Muscle layer of duodenum (tissue), 2 donors: ENCODE data around the gene NCBP2L.
A peak's percentile ranks its signal among the peaks of the same experiment; 100 is the strongest.

Experiments used
- H3K27ac ChIP-seq: one replicate; pipeline ENCODE4 v1.7.0; 2013; ENCODE audit warnings: mild to moderate bottlenecking, low read length
- H3K27me3 ChIP-seq: one replicate; pipeline ENCODE4 v1.7.0; 2013; ENCODE audit warnings: low read depth, mild to moderate bottlenecking, control low read depth, low read length
- H3K36me3 ChIP-seq, 2 donors: one replicate each; pipeline ENCODE4 v1.7.0; 2013; ENCODE audit warnings: low read length in 2 of 2, control low read depth in 1 of 2, mild to moderate bottlenecking in 1 of 2; ENCODE audit not compliant: insufficient read depth in 2 of 2, control insufficient read depth in 1 of 2
- H3K4me1 ChIP-seq, 2 donors: one replicate each; pipeline ENCODE4 v1.7.0; 2013; ENCODE audit warnings: low read length in 2 of 2, mild to moderate bottlenecking in 2 of 2, control low read depth in 1 of 2, moderate library complexity in 1 of 2; ENCODE audit not compliant: insufficient read depth in 2 of 2, control insufficient read depth in 1 of 2
- H3K4me3 ChIP-seq, 2 donors: one replicate each; pipeline ENCODE4 v1.7.0; 2013; ENCODE audit warnings: low read length in 2 of 2, low read depth in 1 of 2, mild to moderate bottlenecking in 1 of 2
- H3K9me3 ChIP-seq, 2 donors: one replicate each; pipeline ENCODE4 v1.7.0; 2013; ENCODE audit warnings: low read length in 2 of 2, control low read depth in 1 of 2, mild to moderate bottlenecking in 1 of 2; ENCODE audit not compliant: control insufficient read depth in 1 of 2
- donor health status: healthy.

NCBP2L gene

DNA sequence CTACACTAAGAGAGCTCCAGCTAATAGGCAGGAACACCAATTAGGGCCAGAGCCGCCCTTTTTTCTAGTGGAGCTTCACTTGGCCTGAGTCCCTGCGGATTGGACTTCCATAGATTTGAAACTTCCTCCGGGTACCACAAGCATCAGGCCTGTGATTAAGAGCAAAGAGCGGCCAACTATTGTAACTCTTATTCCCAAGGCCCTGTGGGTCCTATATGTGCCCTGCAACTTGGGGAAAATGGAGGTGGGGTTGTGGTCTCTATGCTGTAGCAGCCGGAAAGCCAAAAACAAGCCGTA lies at the start of gene NCBP2L:
Gene NCBP2L, plus strand, starts transcription at position 198 of the 297 bp plus-strand sequence. CDS start 16,488 bp downstream, outside the sequence.
- no peaks in the 10 kb centered on the region for H3K9me3 ChIP-seq
- no peak within 1 kb of the TSS for H3K27ac ChIP-seq
- no peaks in the 10 kb centered on the region for H3K27me3 ChIP-seq
- no peaks in the 10 kb centered on the region for H3K36me3 ChIP-seq
- peak within 1 kb of the TSS; percentile 60 to 70 for H3K4me3 ChIP-seq
- peaks cover 0 to 15% of the 10 kb centered on the region in 2 donors for H3K4me1 ChIP-seq

DNA sequence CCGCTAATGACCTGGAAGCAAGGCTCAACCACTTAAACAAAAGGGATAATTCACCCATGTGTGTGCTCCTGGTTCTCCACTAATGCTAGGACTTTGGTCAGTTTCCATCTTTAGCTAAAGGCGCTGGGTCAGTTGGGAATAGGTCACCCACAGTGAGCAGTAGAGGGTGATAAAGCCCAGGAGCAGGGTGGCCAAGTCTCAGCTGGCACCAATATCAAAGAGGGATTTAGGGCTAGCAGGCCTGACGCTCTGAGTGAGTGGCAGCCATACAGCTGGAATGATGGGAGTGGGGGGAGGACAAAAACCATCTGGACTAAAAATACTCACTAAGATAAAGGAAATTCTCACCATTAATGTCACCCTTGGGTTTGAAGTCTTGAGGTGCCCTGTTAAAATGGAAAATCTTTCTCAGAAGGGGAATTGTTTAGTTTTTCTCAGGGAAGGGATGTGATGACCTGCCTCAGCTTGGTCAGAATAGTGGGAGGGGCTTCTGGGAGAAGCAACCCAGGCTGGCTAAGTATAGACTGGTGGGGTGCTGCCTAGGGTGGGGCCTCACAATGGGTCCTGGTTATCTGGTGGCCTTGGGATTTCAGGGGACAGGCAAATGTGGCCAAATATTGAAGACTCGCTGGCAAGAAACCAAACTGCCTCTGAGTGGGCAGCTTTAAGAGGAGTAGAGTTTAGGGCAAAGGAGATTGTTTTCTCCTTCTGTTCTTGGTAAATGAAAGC lies 49.0 kb upstream of the NCBP2L start:
- peaks cover 5 to 46% of the 10 kb centered on the region in 2 donors for H3K4me1 ChIP-seq
- no peaks in the 10 kb centered on the region for H3K36me3 ChIP-seq
- no peak overlapping the region for H3K27ac ChIP-seq
- no peaks in the 10 kb centered on the region for H3K9me3 ChIP-seq
- H3K27me3 ChIP-seq, result no peaks in the 10 kb centered on the region
- H3K4me3 ChIP-seq, result no peak overlapping the region

DNA sequence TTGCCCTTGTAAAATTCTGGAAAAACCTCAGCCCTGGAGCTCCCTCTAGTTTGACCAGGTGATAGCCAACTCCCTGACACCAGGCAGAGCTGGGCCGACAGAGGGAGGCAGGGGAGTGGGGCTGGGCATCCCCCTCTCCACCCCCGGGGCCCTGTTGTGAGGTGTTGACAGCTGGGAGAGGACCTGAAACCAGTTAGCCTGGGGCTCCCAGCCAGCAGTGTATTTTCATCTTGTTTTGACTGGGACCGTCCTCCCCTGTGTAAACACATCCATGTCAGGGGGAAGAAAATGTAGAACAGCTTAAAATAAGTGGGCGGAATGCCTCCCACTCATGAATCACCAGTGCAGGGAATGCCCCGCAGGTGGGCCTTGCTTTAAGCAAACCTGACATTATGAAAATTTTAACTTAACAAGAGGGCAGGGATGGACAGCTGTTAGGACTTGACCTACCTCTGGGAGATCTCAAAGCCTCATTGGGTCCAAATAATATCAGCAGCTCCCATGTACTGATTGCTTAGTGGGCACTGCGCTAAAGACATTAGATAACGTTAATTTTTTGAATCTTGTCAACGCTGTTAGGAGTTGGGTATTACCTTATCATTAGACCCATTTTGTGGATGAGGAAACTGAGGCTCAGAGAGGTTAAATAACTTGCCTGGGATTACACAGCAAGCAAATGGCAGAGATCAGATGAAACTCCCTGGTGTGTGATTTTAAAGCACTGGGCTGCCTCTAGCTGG lies 47.8 kb upstream of the NCBP2L start:
- H3K27me3 ChIP-seq, result no peaks in the 10 kb centered on the region
- no peaks in the 10 kb centered on the region for H3K9me3 ChIP-seq
- no peaks in the 10 kb centered on the region for H3K36me3 ChIP-seq
- H3K4me3 ChIP-seq, result no peak overlapping the region
- peaks cover 5 to 46% of the 10 kb centered on the region in 2 donors for H3K4me1 ChIP-seq
- H3K27ac ChIP-seq, result no peak overlapping the region

DNA sequence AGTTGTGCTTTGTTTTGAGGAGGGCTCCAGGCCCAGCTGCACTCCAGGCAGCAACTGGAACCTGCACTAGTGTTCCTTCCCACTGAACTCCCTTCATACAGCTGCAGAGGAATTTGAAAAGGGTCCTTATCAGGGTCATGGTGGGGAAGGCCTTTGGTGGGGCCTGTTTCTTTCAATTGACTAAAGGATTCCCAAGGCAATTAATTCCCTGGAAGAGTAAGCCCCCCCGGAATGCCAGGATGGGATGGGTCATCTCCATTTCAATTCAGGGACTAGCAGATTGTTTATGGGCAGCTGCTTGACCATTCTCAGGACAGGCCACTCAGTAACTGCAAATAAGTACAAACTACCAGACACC lies 47.3 kb upstream of the NCBP2L start:
- no peaks in the 10 kb centered on the region for H3K36me3 ChIP-seq
- no peaks in the 10 kb centered on the region for H3K9me3 ChIP-seq
- H3K4me3 ChIP-seq, result no peak overlapping the region
- no peak overlapping the region for H3K27ac ChIP-seq
- peaks cover 5 to 46% of the 10 kb centered on the region in 2 donors for H3K4me1 ChIP-seq
- no peaks in the 10 kb centered on the region for H3K27me3 ChIP-seq

DNA sequence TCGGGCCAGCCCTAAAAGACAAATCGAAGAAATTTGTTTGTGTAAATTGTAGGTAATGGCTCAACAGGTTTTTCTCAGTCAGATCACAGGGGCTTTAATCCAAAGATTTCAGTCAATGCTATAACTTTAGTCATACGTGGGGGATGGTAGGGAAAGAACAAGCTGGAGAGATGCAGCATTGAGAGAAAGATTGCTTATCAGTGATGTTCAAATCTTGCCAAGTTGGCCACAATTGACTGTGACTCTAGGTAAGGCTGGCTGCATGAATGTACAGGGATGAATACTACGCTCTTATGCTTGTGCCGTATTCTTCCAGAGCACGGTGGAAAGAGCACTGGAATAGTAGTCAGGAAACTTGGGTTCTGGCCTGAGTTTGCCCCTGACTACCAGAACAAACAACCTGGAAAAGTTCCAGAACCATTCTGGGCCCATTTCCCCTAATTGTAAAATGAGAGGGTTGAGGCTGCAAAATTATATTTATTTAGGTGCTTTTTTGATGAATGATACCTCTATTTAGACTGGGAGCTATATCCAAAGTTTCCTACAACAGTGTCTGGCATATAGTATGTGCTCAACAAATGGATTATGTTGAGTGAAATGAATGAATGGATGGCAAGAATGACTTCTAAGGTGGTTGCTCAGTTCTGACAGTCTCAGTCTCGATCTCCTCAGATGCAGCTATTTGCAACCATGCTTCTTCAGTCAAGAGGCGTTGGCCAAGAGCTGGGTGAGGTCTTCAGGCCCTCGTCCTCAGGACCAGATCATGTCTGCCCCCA lies 46.4 kb upstream of the NCBP2L start:
- Histone ChIP-seq H3K4me3 (no peak overlapping the region), H3K9me3 (no peaks in the 10 kb centered on the region), H3K27ac (no peak overlapping the region), H3K36me3 (no peaks in the 10 kb centered on the region), H3K4me1 (peaks cover 5 to 45% of the 10 kb centered on the region in 2 donors), H3K27me3 (no peaks in the 10 kb centered on the region)

DNA sequence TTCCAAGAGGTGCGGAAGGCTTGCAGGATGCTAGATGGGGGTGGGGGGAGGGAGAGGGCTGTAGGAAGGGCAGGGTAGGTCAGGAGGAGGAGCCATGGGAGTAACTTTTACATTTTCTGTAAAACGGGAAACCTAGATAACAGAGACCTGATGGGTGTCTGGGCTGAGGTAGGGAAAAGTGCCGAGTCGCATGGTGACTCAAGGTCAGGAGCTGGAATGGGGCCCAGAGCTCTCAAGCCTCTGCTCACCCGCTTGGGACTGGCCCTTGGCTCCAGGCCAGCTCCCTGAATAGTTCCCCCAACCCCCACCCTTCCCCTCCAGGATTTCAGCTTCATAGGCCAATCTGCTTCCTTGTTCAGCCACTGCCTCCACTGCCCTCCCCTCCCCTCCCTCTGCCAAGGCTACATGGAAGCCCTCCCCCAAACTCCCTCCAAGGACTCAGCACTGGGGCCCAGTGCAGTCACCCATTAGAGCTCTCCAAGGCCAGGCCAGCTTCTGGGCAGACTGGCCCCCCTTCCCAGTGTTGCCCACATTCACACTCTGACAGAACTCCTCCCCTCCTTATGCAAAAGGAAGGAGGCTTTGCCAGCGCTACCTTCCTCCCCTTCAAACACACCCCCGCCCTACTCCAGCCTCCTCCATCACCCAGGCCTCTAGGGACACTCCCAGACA lies 45.6 kb upstream of the NCBP2L start:
- H3K27me3 ChIP-seq, result no peaks in the 10 kb centered on the region
- peaks cover 3 to 39% of the 10 kb centered on the region in 2 donors for H3K4me1 ChIP-seq
- H3K4me3 ChIP-seq, result no peak overlapping the region
- no peak overlapping the region for H3K27ac ChIP-seq
- H3K36me3 ChIP-seq, result no peaks in the 10 kb centered on the region
- H3K9me3 ChIP-seq, result no peaks in the 10 kb centered on the region

DNA sequence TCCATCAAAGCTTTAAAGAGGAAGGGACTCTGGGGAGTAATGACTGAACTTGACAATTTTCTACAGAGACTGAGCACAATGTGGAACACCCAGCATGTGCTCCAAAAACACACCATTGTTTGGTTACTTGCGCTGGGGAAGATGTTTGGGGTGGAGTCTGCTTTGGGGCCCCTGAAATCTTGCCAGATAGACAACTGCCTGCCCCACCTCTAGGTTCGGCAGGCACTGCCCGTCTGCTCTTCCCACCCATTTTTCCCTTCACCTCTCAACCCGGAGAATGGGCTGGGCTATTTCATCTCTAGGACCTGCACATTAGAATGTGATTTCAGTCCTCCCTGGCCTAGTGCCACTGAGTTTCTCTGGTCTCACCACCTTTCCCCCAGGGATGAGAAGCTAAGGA lies 43.8 kb upstream of the NCBP2L start:
- H3K27ac ChIP-seq, result no peak overlapping the region
- H3K4me1 ChIP-seq, result peaks cover 0 to 41% of the 10 kb centered on the region in 2 donors

DNA sequence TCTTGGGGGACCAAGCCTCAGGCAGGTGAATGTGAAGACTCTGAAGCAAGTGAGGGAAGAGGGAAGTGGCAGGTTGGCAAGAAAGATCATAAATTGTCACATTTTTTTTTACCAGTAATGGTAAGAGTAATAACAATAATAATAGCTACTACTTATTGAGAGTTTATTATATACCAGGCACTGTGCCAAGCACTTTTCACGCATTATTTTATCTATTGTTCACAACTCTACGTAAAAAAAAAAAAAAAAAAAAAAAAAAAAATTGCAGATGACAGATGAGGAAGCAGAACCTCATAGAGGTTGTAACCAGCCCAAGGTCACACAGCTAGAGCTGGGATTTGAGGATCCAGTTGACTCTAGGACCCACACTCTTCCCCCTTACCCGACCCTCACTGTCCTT lies 42.9 kb upstream of the NCBP2L start:
- Histone ChIP-seq H3K36me3 (no peaks in the 10 kb centered on the region), H3K27ac (no peak overlapping the region), H3K27me3 (no peaks in the 10 kb centered on the region), H3K4me1 (peaks cover 0 to 32% of the 10 kb centered on the region in 2 donors), H3K9me3 (no peaks in the 10 kb centered on the region), H3K4me3 (no peak overlapping the region)

More for the DNA sequence above, 43.8 kb upstream of the NCBP2L start:
- Histone ChIP-seq H3K27me3 (no peaks in the 10 kb centered on the region), H3K9me3 (no peaks in the 10 kb centered on the region), H3K4me3 (no peak overlapping the region), H3K36me3 (no peaks in the 10 kb centered on the region)

DNA sequence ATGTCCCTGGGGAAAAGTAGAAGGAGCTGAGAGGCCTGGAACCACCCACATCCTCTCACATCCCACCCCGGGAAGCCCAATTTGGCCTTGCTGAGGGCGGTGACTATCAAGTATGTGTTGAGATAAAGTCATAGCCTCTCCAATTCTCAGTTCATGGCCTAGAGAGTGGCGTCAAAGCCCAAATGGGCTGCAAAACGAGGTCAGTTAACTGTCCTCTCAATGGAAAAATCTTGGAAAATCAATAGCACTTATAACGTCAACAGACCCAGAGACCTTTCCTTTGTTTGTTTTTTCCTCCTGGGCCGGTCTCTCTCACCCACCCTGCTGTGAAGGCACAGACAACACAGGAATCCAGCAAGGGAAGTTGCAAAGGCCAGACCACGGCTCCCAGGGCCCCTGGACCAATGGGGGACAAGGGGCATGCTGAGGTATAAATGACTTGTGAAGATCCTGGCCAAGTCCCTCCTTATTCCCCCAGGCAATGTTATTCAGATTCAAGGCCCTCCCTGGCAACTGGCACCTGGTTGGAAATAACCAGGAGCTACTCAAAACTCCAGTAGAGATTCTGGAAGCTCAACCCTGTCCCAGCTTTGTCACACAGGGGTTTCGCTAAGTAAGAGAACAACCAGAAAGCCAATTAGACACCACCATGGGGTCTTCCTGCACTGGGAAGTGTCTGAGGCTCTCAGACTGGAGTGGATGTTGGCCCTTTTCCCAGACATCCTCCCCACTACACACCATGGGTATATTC lies 40.6 kb upstream of the NCBP2L start:
- Histone ChIP-seq H3K36me3 (no peaks in the 10 kb centered on the region), H3K27me3 (no peaks in the 10 kb centered on the region), H3K27ac (no peak overlapping the region)

DNA sequence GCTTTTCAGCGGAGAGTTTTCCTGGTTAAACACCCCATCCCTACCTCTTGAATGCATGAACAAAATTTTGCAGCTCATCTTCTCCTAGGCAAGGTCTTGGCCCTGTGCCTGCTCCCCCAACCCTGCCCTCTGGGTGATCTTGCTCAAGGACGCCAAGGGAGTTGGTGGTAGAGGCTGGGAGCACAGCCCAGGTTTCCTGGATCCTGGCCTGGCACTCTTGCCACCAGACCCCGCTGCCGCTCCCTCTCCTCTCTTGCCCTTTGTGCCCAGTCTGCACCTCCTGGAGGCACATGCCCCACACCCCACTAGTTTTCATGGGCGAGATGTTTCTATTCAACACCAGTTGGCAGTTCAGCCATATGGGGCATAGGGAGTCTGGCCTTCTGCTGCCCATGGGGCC lies 39.3 kb upstream of the NCBP2L start:
- H3K4me1 ChIP-seq, result peaks cover 10% of the 10 kb centered on the region in 2 donors
- no peak overlapping the region for H3K27ac ChIP-seq
- H3K27me3 ChIP-seq, result no peaks in the 10 kb centered on the region
- H3K4me3 ChIP-seq, result no peak overlapping the region
- H3K9me3 ChIP-seq, result no peaks in the 10 kb centered on the region
- no peaks in the 10 kb centered on the region for H3K36me3 ChIP-seq

More for the DNA sequence above, 40.6 kb upstream of the NCBP2L start:
- H3K9me3 ChIP-seq, result no peaks in the 10 kb centered on the region
- no peak overlapping the region for H3K4me3 ChIP-seq
- H3K4me1 ChIP-seq, result peaks cover 7 to 9% of the 10 kb centered on the region in 2 donors
